ENCODE measurements around the gene KRTAP10-10. TPM values are rescaled to one million over a fixed set of nuclear protein-coding genes. Genes with fewer than 3 reads are reported as not detected.
"Not testable (repeated sequence)": the region's sequence is repeated elsewhere in the genome, so short reads cannot be mapped to it uniquely, and the experiment has no call there.

Gene KRTAP10-10
- polyA plus RNA-seq, 1 donor: not detected

- no peak for DNase-seq (ENCODE audit: low read depth)
Measured at GRCh38 chr21:44650265-44650972, 13.3 kb downstream of the KRTAP10-10 start.

GRCh38 chr21:44650973-44651675 lies 14.0 kb downstream of the KRTAP10-10 start:
- DNase-seq (ENCODE audit: low read depth): no peak

GRCh38 chr21:44653123-44653522 lies 16.0 kb downstream of the KRTAP10-10 start:
- DNase-seq (ENCODE audit: low read depth): no peak

GRCh38 chr21:44653656-44654575 lies 16.8 kb downstream of the KRTAP10-10 start:
- DNase-seq (ENCODE audit: low read depth): no peak

- no peak for DNase-seq (ENCODE audit: low read depth)
Measured at GRCh38 chr21:44654576-44655175, 17.5 kb downstream of the KRTAP10-10 start, which contains the start of gene KRTAP12-4. TSS of gene KRTAP12-4 (minus strand) at chr21:44654659. CDS start at chr21:44654614, 45 bp downstream.

GRCh38 chr21:44656868-44657267 lies 19.7 kb downstream of the KRTAP10-10 start:
- no peak for DNase-seq (ENCODE audit: low read depth)

GRCh38 chr21:44657635-44658540 lies 20.7 kb downstream of the KRTAP10-10 start, which contains the start of gene KRTAP12-3:
TSS of gene KRTAP12-3 (plus strand) at chr21:44657932. CDS start at chr21:44657980, 48 bp downstream.
- no peak for DNase-seq (ENCODE audit: low read depth)

GRCh38 chr21:44658541-44658910 lies 21.4 kb downstream of the KRTAP10-10 start:
- DNase-seq (ENCODE audit: low read depth): no peak

- no peak for DNase-seq (ENCODE audit: low read depth)
Measured at GRCh38 chr21:44658913-44659595, 21.9 kb downstream of the KRTAP10-10 start.

- DNase-seq (ENCODE audit: low read depth): not testable (repeated sequence)
Measured at GRCh38 chr21:44661567-44661966, 24.4 kb downstream of the KRTAP10-10 start.

GRCh38 chr21:44664691-44665090 lies 27.5 kb downstream of the KRTAP10-10 start:
- DNase-seq (ENCODE audit: low read depth): no peak

GRCh38 chr21:44666401-44667320 lies 29.5 kb downstream of the KRTAP10-10 start, which contains the start of gene KRTAP12-2:
TSS of gene KRTAP12-2 (minus strand) at chr21:44666927. CDS start at chr21:44666886, 41 bp downstream.
- no peak for DNase-seq (ENCODE audit: low read depth)

GRCh38 chr21:44667612-44668011 lies 30.5 kb downstream of the KRTAP10-10 start:
- DNase-seq (ENCODE audit: low read depth): no peak

GRCh38 chr21:44670642-44671432 lies 33.7 kb downstream of the KRTAP10-10 start:
- no peak for DNase-seq (ENCODE audit: low read depth)

- no peak for DNase-seq (ENCODE audit: low read depth)
Measured at GRCh38 chr21:44671911-44672310, 34.8 kb downstream of the KRTAP10-10 start.

- DNase-seq (ENCODE audit: low read depth): no peak
Measured at GRCh38 chr21:44677881-44678280, 40.7 kb downstream of the KRTAP10-10 start.

- DNase-seq (ENCODE audit: low read depth): no peak
Measured at GRCh38 chr21:44681152-44681551, 44.0 kb downstream of the KRTAP10-10 start.

Measured in forelimb muscle (tissue), 1 donor.